Esophagus muscularis mucosa (tissue), 4 donors: ENCODE measurements around the gene C2orf81.

Source experiments
- CTCF ChIP-seq, 3 experiments: fragments of 200-600 bp in 2 of 3; fragments of 450-650 bp in 1 of 3; sonication (generic) in 2 of 3; IDR thresholded peaks; one replicate each; pipeline ENCODE4 v1.5.1; 2017 to 2019; ENCODE audit warnings: antibody characterized with exemption in 3 of 3, mild to moderate bottlenecking in 2 of 3, moderate library complexity in 1 of 3
- EP300 ChIP-seq: sonication (generic); formaldehyde crosslinking; IDR thresholded peaks from one replicate; pipeline ENCODE4 v1.6.1; 2017; ENCODE audit warnings: antibody characterized with exemption
- POLR2A ChIP-seq: fragments of 450-650 bp; IDR thresholded peaks from one replicate; pipeline ENCODE4 v1.6.1; 2017; ENCODE audit warnings: antibody characterized with exemption, moderate library complexity, mild to moderate bottlenecking, low read depth
- POLR2AphosphoS5 ChIP-seq, 2 donors: sonication (generic); formaldehyde crosslinking; IDR thresholded peaks; one replicate each; pipeline ENCODE4 v1.6.1; 2017; ENCODE audit warnings: antibody characterized with exemption in 2 of 2

DNA sequence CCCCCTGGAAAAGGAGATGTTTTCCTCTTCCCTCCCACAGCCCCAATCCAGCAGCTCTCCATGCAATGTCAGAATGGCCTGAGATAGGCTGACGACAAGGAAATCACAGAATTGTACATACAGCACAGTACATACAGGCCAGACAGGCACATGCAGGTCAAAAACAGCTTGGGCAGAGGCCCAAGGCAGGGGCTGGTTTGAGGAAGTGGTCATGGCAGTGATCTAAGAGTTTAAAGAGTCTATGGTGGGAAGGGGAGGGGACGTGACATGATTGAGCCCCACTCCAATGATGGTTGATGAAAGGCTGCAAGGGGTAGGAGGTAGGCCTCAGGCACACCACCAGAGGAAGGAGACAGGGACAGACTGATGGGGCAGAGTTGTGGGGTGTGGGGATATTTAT is 45.6 kb downstream of the C2orf81 start:
- no peak for TF ChIP-seq POLR2AphosphoS5 (IDR thresholded peaks at IDR 0.05)
- no peak for TF ChIP-seq CTCF (IDR thresholded peaks at IDR 0.05)
- TF ChIP-seq POLR2A, result no peak
- no peak for TF ChIP-seq EP300
